Neural crest cell (in vitro differentiated cells): ENCODE measurements around the gene ARHGAP28. TPM values are rescaled to one million over a fixed set of nuclear protein-coding genes. Genes with fewer than 3 reads are reported as not detected.

Experiments
- DNase-seq: peaks from one replicate; pipeline ENCODE4 v3.0.0; 2021; ENCODE audit warnings: low read depth, mixed read lengths, low spot score
- H3K27ac Mint-ChIP-seq: one replicate; pipeline ENCODE4 v1.8.0; 2021; ENCODE audit warnings: mild to moderate bottlenecking, mixed read lengths; ENCODE audit not compliant: unreplicated experiment
- H3K27me3 Mint-ChIP-seq: 2 replicates; pipeline ENCODE4 v1.8.0; 2021; ENCODE audit warnings: low read depth, mild to moderate bottlenecking, mixed read lengths
- H3K36me3 Mint-ChIP-seq: 2 replicates; pipeline ENCODE4 v1.8.0; 2021; ENCODE audit warnings: low read depth, mild to moderate bottlenecking, mixed read lengths
- H3K4me1 Mint-ChIP-seq: 2 replicates; pipeline ENCODE4 v1.8.0; 2021; ENCODE audit warnings: mixed read lengths
- H3K4me3 Mint-ChIP-seq: one replicate; pipeline ENCODE4 v1.8.0; 2021; ENCODE audit warnings: mild to moderate bottlenecking, mixed read lengths
- H3K9me3 Mint-ChIP-seq: 2 replicates; pipeline ENCODE4 v1.8.0; 2021; ENCODE audit warnings: mixed read lengths
- CTCF ChIP-seq: fragments of 200-600 bp; sonication (generic); conservative IDR thresholded peaks from 2 replicates; pipeline ENCODE4 v1.5.0; 2021; ENCODE audit warnings: antibody characterized with exemption, mild to moderate bottlenecking
- total RNA-seq: library from RNA; stranded (reverse); gene quantifications from 2 replicates; pipeline ENCODE4 v1.2.1, GENCODE V29; 2021

Gene ARHGAP28
- total RNA-seq, 1 donor from 2014 or later: 20.2 TPM

- no peaks in the 10 kb centered on the region for H3K27me3 Mint-ChIP-seq
- no peak overlapping the region for H3K27ac Mint-ChIP-seq
- DNase-seq: no peak
- H3K9me3 Mint-ChIP-seq: no peaks in the 10 kb centered on the region
- peaks cover 2% of the 10 kb centered on the region for H3K36me3 Mint-ChIP-seq
- no peak overlapping the region for H3K4me3 Mint-ChIP-seq
- H3K4me1 Mint-ChIP-seq: peaks cover 12% of the 10 kb centered on the region
- TF ChIP-seq CTCF: no peak
Observed at GRCh38 chr18:6871566-6871965, 142.1 kb downstream of the ARHGAP28 start.

GRCh38 chr18:6873040-6873751 is 143.7 kb downstream of the ARHGAP28 start:
- H3K9me3 Mint-ChIP-seq: no peaks in the 10 kb centered on the region
- no peak for TF ChIP-seq CTCF
- H3K27ac Mint-ChIP-seq: no peak overlapping the region
- H3K4me3 Mint-ChIP-seq: no peak overlapping the region
- no peak for DNase-seq
- peaks cover 12% of the 10 kb centered on the region for H3K4me1 Mint-ChIP-seq
- peaks cover 2% of the 10 kb centered on the region for H3K36me3 Mint-ChIP-seq
- H3K27me3 Mint-ChIP-seq: no peaks in the 10 kb centered on the region

GRCh38 chr18:6874315-6874714 is 144.8 kb downstream of the ARHGAP28 start:
- no peak for TF ChIP-seq CTCF
- no peak overlapping the region for H3K27ac Mint-ChIP-seq
- no peaks in the 10 kb centered on the region for H3K27me3 Mint-ChIP-seq
- peaks cover 16% of the 10 kb centered on the region for H3K4me1 Mint-ChIP-seq
- no peaks in the 10 kb centered on the region for H3K9me3 Mint-ChIP-seq
- no peak overlapping the region for H3K4me3 Mint-ChIP-seq
- peaks cover 2% of the 10 kb centered on the region for H3K36me3 Mint-ChIP-seq
- no peak for DNase-seq

GRCh38 chr18:6875749-6876148 is 146.2 kb downstream of the ARHGAP28 start:
- peaks cover 2% of the 10 kb centered on the region for H3K36me3 Mint-ChIP-seq
- no peak overlapping the region for H3K4me3 Mint-ChIP-seq
- no peak for TF ChIP-seq CTCF
- no peak for DNase-seq
- no peak overlapping the region for H3K27ac Mint-ChIP-seq
- no peaks in the 10 kb centered on the region for H3K9me3 Mint-ChIP-seq
- H3K27me3 Mint-ChIP-seq: no peaks in the 10 kb centered on the region
- H3K4me1 Mint-ChIP-seq: peaks cover 30% of the 10 kb centered on the region

- H3K36me3 Mint-ChIP-seq: peaks cover 2% of the 10 kb centered on the region
- no peak overlapping the region for H3K27ac Mint-ChIP-seq
- TF ChIP-seq CTCF: no peak
- H3K4me3 Mint-ChIP-seq: no peak overlapping the region
- H3K9me3 Mint-ChIP-seq: no peaks in the 10 kb centered on the region
- no peak for DNase-seq
- peaks cover 39% of the 10 kb centered on the region for H3K4me1 Mint-ChIP-seq
- no peaks in the 10 kb centered on the region for H3K27me3 Mint-ChIP-seq
Observed at GRCh38 chr18:6876641-6877041, 147.1 kb downstream of the ARHGAP28 start.
